Islet of Langerhans (tissue), 1 donor: ENCODE measurements around the gene CPNE6.

ENCODE experiments used
- FAIRE-seq: peaks from one replicate; lab custom pipeline; 2011; peaks lifted over from hg19 to GRCh38; lab: Jason Lieb, UNC

Gene CPNE6

DNA sequence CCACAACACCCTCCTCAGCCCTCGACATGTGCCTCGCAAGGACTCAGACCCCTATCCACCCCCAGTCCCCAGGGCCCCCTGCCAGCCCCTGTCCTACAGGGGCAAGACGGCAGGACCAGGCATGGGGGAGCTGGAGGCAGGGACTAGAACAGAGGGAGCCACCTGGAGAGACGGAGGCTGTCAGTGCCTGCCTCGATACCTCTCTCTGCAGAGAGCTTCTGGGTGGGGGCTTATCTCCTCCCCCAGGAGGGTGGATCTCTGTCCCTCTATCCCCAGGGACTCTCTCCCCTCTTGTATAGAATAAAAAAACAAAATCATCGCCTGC is 2.0 kb upstream of the CPNE6 start:
- no peak for FAIRE-seq

DNA sequence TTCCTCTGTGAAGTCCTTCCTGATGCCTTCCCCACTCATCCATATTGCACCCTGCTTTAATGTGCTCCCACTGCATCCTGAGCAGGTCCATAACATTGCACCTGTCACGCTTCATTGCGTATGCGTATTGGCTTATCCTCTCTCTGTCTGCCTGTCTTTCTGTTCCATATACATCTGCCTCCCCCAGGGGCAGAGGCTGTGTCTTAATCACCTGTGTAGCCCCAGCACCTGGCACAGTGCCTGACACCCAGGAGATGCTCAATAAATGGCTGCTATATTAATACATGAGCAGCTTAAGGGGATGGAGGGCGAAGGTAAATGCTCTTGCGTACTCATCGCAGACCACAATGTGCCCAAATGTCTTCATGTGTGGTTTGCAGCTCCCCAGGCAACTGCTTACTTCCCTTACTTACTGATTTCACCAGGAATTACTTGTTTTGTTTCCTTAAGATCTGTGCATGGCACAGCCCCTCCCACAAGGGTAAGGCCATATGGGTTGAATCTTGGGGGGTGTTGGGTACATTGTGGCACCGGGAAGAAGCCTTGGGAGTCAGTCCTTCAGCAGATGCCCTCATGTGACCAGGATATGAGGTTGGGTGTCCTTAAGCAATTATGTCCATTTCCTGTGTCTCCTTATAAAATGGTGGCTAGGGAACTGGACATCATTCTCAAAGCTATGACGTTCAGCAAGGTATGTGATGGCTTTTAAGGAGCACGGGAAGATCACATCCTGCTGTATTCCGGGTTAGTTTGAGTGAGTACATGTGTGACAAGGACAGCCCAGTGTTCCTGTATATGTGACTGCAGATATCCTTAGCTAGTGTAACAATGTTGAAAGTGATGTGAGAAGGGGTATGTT is 848 bp upstream of the CPNE6 start:
- no peak for FAIRE-seq

DNA sequence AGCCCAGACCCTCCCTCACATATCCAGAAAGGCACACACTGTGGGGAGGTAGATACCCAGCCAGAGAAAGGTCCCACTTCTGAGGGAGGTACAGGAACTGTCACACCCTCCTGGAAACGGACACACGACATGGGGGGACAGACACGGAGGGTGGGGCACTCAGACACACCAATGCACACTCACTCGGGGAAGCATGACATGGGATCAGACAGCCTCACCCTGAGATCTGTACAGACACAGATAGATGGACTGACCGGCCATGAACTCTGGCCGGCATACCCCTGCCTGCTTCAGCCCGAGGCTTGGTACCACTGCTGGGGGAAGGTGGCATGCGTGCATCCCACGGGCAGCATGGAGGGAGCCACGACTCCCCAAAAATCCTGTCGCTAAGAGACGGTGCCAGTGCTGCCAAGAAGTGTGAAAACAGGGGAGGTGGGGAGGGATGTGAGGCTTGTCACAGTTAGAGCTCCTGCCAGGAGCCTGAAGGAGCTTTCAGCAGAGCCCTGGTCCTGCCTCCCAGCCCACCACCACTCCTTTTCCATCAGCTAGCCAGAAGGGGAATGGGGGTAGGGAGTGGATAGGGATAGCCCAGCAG is 571 bp downstream of the CPNE6 start:
- FAIRE-seq = no peak

DNA sequence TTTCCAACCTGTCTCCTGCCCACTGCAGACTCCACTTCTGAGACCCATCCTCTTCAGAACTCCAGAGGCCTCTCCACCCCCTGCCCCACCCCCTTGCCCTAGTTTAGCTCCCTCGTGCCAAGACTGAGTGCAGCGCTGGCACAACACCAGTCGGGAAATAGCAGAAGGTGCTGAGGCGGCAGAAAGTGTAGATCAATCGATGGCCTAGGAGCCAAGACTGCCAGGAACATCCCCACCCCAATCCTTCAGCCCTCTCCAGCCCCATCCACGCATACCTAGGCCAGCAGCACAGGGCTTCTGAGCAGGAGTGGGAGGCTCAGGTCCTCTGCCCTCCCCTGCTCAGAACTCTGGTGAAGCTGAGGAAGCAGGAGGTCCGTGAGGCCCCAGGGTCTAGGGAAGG is 1.1 kb downstream of the CPNE6 start:
- FAIRE-seq = no peak

DNA sequence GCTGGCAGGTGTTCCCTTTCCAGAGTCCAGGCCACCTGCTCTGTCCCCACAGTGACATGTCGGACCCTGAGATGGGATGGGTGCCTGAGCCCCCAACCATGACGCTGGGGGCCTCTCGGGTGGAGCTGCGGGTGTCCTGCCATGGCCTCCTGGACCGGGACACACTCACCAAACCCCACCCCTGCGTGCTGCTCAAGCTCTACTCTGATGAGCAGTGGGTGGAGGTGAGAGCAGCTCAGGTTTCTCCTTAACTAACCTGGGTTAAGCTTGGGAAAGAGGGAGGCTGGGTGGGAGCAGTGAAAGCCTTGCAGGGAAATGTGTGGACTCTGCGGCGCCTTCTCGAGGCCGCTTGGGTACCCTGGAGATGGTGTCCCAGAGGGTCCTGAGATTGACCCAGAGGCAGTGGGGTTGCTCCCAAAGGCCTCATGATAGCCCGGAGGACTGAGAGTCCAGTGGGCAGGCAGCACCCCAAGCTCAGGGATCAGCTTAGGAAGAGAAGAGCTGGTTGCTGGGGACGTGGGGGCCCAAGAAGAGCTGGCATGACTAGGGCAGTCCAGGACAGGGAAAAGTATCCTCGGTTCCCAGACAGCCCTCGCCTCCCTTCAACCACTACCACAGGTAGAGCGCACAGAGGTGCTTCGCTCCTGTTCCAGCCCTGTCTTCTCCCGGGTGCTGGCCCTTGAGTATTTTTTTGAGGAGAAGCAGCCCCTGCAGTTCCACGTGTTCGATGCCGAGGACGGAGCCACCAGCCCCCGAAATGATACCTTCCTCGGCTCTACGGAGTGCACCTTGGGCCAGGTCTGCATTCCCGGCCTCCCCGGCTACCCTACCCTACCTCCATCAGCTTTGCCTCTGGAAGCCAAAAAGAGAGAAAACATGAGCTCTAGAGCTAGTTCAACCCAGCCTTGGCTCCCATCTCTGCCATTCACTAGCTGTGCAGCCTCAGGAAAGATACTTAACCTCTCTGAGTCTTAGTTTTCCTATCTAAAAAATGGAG is 1.8 kb downstream of the CPNE6 start:
- no peak for FAIRE-seq

DNA sequence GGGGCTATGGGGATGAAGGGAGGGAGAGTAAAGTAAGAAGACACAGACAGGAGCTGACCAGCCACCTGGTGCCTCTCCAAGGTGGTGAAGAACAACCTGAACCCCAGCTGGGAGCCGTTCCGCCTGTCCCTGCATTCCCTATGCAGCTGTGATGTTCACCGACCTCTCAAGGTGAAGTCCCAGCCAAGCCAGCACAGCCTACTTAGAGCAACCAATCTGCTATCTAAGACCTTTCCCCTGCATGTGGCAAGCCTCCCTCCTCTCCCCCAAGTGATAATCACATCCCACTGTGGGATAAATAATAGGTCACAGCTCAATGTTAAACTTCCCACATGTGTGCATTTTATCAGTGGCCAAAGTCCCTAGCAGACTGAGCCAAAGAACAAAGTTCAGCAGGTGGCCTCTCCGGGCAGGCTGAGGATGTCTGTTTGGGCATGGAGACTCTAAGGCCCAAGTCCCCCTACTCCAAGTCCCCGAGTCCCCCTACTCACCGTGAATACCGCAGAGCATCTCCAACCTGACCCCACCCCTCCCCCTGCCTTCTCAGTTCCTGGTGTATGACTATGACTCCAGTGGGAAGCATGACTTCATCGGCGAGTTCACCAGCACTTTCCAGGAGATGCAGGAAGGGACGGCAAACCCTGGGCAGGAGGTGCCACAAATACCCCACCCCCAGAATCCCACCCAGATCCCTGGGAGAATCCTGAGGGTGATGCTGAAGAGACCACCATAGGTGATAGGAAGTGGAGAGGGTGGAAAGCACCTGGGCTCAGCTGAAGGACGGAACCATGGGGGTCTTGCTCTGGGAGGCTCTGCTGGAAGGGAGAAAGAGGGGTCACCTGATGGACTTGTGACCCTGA is 3.5 kb downstream of the CPNE6 start:
- no peak for FAIRE-seq

DNA sequence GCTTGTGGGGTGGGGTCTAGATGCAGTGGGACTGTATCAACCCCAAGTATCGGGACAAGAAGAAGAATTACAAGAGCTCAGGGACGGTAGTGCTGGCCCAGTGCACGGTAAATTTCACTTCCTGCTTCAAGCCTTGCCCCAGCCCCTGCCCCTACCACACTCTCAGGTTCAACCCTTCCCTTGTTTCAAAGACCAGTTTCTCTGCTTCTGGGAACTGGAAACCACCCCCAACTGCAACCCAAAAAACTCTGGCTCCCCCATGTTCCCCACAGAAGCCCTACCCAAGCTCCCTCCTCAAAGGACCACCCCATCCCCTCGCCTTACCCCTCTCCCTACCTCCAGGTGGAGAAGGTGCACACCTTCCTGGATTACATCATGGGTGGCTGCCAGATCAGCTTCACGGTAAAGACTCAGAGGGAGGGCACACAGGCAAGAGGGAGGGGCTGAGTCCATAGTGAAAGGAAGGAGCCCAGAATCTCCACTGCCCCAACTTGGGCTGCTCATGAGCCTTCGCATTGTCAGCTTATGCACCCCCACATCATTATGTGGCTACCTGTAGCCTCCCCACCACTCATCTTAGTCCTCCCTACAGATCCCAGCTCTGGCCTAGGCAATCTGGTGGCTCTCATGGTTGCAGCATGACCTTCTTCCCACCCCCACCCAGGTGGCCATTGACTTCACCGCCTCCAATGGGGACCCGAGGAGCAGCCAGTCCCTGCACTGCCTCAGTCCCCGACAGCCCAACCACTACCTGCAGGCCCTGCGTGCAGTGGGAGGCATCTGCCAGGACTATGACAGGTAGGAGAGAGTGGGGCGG is 4.3 kb downstream of the CPNE6 start:
- FAIRE-seq = no peak

DNA sequence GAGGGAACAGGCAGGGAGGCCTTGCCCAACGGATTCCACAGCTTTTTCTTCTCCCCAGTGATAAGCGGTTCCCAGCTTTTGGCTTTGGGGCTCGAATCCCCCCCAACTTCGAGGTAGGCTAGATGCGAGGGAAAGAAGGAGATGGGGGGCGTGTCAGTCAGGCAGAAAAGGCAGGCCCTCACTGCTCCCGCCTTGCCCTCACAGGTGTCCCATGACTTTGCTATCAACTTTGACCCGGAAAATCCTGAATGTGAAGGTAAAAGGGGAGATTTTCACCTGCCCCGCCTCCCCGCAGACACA is 4.9 kb downstream of the CPNE6 start:
- FAIRE-seq = no peak

DNA sequence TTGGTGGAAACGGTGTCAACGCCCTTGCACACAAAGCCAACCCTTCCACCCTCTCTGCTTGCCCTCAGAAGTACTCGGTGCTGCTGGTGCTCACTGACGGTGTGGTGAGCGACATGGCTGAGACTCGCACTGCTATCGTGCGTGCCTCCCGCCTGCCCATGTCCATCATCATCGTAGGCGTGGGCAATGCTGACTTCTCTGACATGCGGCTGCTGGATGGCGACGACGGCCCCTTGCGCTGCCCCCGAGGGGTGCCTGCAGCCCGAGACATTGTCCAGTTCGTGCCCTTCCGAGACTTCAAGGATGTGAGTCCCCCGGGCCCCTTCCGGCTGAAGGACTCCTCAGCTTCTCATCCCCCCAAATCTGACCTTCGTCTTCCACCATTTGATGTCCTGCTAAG is 5.7 kb downstream of the CPNE6 start:
- no peak for FAIRE-seq

DNA sequence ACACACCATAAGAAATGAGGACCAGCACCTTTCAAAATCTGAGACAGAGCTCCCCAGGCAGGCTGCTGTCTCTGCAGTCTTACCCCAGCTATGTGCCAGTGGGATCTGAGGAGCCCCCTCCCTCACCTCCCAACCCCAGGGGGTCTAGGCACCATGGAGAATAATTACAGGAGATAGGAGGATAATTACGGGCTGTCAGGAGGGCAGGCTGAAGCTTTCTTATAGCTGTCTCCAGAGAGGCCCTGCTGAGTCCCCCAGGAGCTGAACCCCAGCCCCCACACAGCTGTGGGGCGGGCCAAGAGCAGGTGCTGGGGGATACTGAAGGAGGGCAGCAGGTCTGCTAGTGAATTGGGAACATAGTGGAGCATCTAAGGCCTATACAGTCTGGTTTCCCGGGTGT is 6.8 kb downstream of the CPNE6 start:
- no peak for FAIRE-seq

DNA sequence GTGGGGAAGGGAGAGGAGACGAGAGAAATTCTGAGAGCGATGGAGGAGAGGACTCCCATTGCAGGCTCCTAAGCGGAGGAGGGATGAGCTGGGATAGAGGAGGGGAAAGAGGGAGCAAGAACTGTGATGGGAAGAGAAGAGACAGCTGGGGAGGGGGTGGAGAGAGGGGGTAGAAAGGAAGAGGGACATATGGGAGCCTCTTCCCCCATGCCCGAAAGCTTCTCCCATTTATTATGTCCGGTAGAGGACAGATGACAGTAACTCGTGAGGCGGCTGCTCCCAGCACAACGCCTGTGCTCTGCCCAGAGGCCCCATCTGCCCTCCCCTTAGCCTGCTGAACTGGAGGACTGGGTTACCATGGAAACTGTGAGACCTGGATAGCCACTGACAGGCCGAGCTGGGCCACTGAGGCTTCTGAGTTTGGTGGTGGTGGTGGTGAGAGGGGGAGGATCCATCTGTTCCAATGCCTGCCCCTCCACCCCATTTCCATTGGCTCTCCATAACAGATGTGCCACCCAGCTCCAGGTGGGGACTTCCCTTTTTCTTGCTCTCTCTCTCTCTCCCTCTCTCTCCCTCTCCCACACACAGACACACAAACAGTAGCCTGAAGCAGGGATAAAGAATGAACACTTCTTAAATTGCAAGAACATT is 8.3 kb downstream of the CPNE6 start:
- FAIRE-seq = peak; percentile 73

DNA sequence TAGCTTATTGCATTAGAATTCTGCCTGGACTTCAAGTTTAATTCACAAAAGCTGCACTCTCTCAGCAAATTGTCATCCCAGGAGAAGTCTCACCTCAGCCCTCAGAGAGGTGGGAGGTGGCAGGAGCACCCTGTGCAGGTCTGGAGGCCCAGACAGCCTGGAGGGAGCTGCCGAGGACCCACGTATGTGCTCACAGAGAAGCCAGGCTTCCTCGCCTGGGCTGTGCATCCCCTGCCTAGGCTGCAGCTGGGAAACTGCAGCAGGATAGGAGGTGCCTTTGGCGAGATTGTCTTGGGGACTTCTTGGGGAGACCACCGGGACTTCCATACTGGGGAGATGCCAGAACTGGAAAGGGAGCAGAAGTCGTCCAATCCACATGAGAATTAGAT is 8.8 kb downstream of the CPNE6 start:
- no peak for FAIRE-seq

DNA sequence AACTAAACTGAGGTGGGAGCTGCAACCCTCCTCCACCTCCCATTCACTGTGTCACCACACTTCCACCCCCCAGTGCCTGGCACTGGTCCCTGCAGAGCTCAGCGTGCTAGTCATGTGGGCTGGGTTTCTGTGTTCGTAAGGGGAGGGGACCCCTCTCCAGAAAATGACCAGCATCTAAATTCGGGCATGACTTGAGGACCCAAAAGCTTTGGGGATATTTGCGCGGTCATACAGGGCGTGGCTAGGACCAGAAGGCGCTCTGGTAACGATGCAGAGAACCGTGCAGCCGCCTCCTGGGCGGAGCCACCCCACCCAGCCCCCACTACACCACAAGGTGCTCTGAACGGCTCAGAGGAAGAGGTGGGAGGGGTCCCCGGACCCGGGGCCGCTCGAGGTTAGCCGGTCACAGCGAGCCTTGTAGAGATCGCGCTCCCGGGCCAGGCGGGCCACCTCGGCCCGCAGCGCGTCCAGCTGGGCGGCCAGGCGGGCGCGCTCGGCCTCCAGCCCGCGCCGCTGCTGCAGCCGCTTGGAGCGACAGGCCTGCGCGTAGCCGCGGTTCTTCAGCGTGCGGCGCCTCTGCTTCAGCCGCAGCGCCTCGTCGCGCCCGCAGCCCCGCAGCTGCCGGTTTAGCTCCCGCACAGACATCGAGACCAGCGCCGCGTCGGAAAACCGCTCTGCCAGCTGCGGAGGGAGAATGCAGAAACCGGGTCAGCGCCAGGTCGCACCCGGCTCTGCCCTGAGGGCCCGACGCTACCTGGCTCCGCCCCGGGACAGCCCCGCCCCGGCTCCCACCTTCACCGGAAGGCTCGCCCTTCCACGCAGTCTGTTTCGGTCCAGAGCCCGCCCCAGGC is 9.8 kb downstream of the CPNE6 start:
- FAIRE-seq = no peak

DNA sequence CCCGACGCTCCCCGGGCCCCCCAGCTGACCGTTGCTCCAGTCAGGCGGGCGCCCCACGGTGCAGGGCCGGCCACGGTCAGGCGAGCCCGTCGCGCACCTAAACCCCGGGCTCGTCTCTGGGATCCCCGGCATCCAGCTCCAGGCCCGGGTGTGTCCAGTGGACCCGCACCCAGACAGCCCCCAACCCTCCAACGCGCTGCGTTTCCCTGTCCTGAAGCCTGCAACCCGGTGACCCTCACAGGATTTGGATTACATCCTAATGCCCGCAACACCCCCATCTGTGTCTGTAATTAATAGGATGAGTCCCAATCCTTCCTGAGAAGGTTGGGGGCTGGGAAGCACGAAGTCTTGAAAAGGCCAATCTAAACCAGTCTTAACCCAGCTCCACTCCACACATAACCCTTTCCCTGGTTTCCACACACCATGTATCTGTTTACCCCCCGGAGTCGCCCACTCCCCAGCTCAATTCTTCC is 10.4 kb downstream of the CPNE6 start:
- FAIRE-seq = no peak

DNA sequence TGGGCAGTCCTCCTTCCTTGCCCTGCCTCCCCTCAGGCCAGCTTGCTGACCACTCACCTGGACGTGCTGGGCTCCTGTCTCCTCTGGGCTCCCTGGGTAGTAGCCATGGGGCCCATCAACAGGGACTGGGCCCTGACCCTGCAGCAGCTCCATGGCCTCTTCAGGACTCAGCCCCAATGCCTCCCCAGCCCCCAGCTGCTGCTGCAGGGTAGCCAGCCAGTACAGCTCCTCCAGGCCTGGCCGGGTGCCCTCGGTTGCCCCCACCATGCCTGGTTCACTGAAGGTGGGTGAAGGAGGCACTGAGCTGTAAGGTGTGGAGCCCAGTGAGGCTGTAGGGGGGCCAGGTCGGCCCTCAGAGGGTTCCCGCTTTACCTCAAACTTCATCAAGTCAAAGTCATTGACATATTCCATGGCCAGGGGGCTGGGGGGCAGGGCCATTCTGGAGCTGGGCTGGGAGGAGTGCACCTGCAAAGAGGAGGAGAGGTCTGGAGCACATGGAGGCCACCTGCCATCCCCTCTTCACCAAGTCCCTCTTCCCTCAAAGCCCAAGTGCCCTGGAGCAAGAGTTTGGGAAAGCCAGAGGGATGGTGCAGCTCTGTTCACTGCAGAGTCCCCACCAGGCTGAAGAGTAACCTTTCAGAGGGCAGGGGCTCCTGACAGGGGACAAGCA is 11.2 kb downstream of the CPNE6 start:
- FAIRE-seq = no peak

DNA sequence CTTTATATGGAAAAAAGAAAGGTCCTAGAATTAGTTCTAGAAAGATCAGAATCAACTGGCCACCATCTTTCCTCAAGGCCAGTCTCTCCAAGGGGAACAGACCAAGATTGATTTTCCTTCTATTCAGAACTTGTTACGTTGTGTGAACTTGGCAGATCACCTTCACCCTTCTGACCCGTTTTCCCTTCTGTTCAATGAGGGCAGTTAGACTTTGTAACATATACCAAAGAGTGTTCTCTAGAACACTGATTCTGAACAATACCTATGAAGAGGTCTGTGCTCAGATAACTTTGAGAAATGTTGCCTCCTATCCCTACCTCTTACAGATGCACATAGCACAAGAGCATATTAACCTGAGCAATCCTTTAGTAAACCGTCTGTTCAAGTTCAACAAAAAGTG is 12.1 kb downstream of the CPNE6 start:
- FAIRE-seq = no peak

DNA sequence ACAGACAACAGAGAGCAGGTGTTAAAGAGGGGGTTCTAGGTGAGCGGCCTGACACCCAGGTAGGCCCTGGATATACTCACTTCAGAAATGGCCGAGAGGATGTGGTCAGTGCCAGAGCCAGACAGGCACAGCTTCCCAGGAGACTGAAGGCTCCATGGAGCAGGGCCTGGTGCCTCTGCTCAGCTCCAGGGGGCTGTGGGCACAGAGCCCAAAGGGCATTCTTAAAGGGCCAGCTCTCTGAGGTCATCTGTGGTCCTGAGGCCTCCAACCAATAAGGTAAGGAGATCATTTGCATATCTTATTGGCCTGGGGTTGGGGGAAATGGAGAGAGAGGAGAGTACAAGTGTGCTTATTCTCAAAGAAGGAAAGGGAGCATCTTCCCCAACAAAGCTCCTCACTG is 13.1 kb downstream of the CPNE6 start:
- FAIRE-seq = no peak

DNA sequence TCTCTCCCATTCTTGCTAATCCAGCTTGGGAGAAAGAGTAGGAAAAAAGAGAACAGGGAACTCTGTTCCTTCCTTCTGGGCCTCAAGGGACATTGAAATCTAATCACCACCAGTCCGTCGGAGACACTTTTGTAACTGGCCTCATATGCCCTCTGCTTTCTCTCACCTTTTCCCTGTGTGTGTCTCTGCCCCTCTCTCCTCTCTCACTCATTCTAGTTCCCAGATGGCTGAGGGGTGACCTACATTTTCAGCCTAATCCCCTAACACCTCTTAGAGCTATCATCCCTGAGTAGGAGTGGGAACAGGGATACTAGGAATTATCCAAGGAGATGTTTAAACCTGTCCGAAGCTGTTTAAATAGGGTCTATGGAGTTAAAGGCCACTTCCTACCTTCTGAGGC is 13.9 kb downstream of the CPNE6 start:
- no peak for FAIRE-seq
